T-helper 17 cell (primary cell): ENCODE data around the gene RHOF. TPM values are rescaled to one million over a fixed set of nuclear protein-coding genes. Genes with fewer than 3 reads are reported as not detected.

ENCODE experiments used
- ATAC-seq: fragments of 150-1000 bp; cut with Tn5 transposase; 2 replicates; pipeline ENCODE4 v1.10.0; 2021; ENCODE audit warnings: mild to moderate bottlenecking, moderate library complexity
- DNase-seq, 3 donors: peaks; one replicate each; pipeline versions ENCODE4 v3.0.0 to v3.0.0-alpha.2; 2020 to 2021
- H3K9me3 ChIP-seq: one replicate; pipeline ENCODE4 v1.7.0; 2013; ENCODE audit warnings: low read length, mild to moderate bottlenecking; ENCODE audit not compliant: control insufficient read depth, poor library complexity, severe bottlenecking
- H3K27ac Mint-ChIP-seq: one replicate; pipeline ENCODE4 v1.8.0; 2022; ENCODE audit warnings: mild to moderate bottlenecking, moderate library complexity, mixed read lengths
- H3K27me3 Mint-ChIP-seq: one replicate; pipeline ENCODE4 v1.8.0; 2022; ENCODE audit warnings: mixed read lengths
- H3K36me3 Mint-ChIP-seq: one replicate; pipeline ENCODE4 v1.8.0; 2022; ENCODE audit warnings: low read depth, mixed read lengths
- H3K4me1 Mint-ChIP-seq: one replicate; pipeline ENCODE4 v1.8.0; 2022; ENCODE audit warnings: mild to moderate bottlenecking, mixed read lengths
- H3K4me3 Mint-ChIP-seq: one replicate; pipeline ENCODE4 v1.8.0; 2022; ENCODE audit warnings: mild to moderate bottlenecking, moderate library complexity, mixed read lengths
- total RNA-seq, 4 donors: library from RNA in 2 of 4; stranded (reverse) in 2 of 4; gene quantifications; one replicate each; pipeline ENCODE4 v1.2.3 and lab custom pipeline; 2022 to 2026

RHOF gene
- total RNA-seq, 2 donors from 2014 or later, result 121 to 122 TPM

- Mint-ChIP-seq H3K36me3 (peaks cover 15% of the 10 kb centered on the region), H3K4me1 (peaks cover 53% of the 10 kb centered on the region)
These were observed 12.6 kb upstream of the RHOF start for GRCh38 chr12:121806009-121806545.

DNA sequence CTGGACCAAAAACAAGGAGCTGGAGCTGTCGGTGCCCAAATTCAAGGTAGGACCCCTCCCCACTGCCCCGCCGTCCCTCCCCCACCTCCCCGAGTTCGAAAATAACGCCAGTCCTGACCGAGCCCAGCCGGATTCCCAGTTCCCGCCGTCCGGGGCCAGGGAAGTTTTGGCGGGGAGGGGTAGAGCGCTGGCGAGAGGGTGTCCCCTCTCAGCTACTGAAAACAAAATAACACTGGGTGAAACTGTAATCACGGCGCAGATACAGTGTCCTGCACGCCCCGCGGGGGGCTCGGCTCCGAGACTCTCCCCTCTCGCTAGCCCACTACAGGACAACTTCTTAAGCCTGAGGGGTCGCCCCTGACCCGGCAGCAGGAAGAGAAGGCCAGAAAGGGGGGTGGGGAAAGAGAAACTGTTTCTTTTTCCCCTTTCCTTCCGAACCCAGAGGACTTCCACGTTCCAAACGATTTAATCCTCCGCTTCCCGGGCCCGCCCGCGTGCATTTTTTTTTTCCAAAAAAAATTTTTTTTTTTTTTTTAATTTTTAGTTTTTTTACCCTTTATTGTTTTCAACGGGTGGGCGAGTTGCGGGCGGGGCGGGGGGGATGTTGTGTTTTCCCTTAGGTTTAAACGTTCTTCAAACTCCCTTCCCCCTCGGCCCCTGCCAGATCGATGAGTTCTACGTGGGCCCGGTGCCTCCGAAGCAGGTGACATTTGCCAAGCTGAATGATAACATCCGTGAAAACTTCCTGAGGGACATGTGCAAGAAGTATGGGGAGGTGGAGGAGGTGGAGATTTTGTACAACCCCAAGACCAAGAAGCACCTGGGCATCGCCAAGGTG, 11.9 kb upstream of the RHOF start:
- peaks cover 49% of the 10 kb centered on the region for H3K4me1 Mint-ChIP-seq
- no peak for DNase-seq
- H3K4me3 Mint-ChIP-seq, result peak overlapping the region; percentile 97
- no peaks in the 10 kb centered on the region for H3K9me3 ChIP-seq
- peak overlapping the region; percentile 95 for H3K27ac Mint-ChIP-seq
- no peak for ATAC-seq
- no peaks in the 10 kb centered on the region for H3K27me3 Mint-ChIP-seq
- peaks cover 15% of the 10 kb centered on the region for H3K36me3 Mint-ChIP-seq

More at GRCh38 chr12:121806009-121806545, 12.6 kb upstream of the RHOF start:
- ATAC-seq (peak; percentile 29), DNase-seq (no peak)
- no peaks in the 10 kb centered on the region for H3K9me3 ChIP-seq
- peak overlapping the region; percentile 97 for H3K4me3 Mint-ChIP-seq
- no peaks in the 10 kb centered on the region for H3K27me3 Mint-ChIP-seq
- peak overlapping the region; percentile 95 for H3K27ac Mint-ChIP-seq

DNA sequence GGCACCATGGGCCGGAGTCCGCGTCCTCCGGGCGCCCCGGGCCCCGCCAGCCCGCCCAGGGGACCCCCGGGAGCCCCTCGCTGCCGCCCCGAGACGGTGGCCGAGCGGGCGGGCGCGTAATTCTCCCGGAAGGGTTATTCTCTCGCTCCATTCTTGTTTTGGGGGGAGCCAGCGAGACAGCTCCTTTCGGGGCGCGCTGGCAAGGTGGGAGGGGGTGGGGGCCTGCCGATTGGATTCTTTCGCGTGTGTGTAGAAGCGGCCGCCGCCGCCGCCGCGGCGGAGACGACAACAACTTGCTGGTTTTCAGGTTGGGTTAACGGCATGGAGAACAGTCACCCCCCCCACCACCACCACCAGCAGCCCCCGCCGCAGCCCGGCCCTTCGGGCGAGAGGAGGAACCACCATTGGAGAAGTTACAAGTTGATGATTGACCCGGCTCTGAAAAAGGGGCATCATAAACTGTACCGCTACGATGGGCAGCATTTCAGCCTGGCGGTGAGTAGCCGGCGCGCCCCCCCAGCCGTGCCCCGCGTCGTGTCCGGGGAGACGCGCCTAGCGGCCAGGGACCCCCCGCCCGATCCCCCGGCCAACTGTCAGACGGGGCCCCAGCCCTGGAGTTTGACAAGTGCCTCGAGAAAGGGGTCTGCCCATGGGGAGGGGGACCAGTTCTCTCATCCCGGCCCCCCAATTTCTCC, 11.1 kb upstream of the RHOF start:
- Mint-ChIP-seq H3K4me1 (peaks cover 46% of the 10 kb centered on the region), H3K27me3 (no peaks in the 10 kb centered on the region), H3K4me3 (peak overlapping the region; percentile 97), H3K27ac (peak overlapping the region; percentile 90), H3K36me3 (peaks cover 15% of the 10 kb centered on the region)
- peak; percentile 34 to 63 (median 42) for DNase-seq
- H3K9me3 ChIP-seq, result no peaks in the 10 kb centered on the region
- ATAC-seq, result peak; percentile 5

DNA sequence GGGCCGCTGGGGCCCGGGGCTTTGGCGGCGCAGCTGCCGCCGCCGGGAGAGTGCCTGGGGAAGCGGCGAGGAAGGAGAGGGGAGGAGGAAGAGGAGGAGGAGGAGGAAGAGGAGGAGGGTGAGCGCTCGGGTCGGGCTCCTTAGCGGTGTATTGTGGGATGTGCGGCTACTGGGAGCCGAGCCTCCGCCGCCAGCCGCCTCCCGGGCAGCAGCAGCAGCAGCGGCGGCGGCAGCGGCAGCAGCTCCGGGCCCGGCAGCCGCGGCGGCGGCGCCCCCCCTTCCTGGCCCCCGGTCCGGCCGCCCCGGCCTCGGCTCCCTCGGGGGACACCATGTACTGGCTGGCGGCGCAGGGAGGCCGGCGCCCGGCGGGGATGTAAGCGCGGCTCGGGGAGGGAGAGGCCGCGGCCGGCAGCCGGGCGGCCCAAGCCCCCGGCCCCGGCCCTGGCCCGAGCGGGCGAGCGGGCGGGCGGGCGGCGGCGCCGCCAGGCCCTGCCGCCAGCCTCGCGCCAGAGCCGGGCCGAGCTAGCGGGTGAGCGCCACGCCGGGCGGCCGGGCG, 10.5 kb upstream of the RHOF start, which contains the start of gene SETD1B:
Gene SETD1B, plus strand, starts transcription at position 149 of the 556 bp plus-strand sequence. CDS start 729 bp downstream, outside the sequence.
- H3K36me3 Mint-ChIP-seq, result peaks cover 15% of the 10 kb centered on the region
- H3K9me3 ChIP-seq, result no peaks in the 10 kb centered on the region
- peak within 1 kb of the TSS; percentile 99 for H3K4me3 Mint-ChIP-seq
- peaks cover 48% of the 10 kb centered on the region for H3K4me1 Mint-ChIP-seq
- no peaks in the 10 kb centered on the region for H3K27me3 Mint-ChIP-seq
- H3K27ac Mint-ChIP-seq, result peak within 1 kb of the TSS; percentile 99
- ATAC-seq (peak; percentile 8), DNase-seq (peak; percentile 33 to 43 (median 38))

GRCh38 chr12:121802843-121803698, 9.6 kb upstream of the RHOF start:
- no peaks in the 10 kb centered on the region for H3K27me3 Mint-ChIP-seq
- H3K9me3 ChIP-seq, result no peaks in the 10 kb centered on the region
- DNase-seq, result peak; percentile 74 to 78 (median 75)
- H3K4me1 Mint-ChIP-seq, result peaks cover 49% of the 10 kb centered on the region
- peaks cover 18% of the 10 kb centered on the region for H3K36me3 Mint-ChIP-seq
- peak overlapping the region; percentile 99 for H3K27ac Mint-ChIP-seq
- peak overlapping the region; percentile 99 for H3K4me3 Mint-ChIP-seq
- ATAC-seq, result peak; percentile 58

DNA sequence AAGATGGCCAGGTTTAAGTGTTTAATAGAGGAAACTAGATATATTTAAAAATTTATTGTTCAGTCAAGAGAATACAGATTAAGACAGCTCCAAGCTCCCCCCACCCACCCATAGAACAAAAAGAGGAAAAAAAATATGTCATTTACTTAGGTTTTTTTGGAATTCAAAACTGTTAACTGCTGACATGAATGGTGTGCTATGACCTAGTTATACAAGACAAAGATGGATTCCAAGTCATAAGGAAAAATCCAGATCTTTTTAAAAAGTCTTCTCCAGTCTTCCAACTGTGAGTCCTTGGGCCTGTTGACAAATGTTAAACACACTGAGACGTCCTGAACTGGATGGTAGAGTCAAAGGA, 9.0 kb upstream of the RHOF start:
- Mint-ChIP-seq H3K27ac (peak overlapping the region; percentile 99), H3K4me1 (peaks cover 52% of the 10 kb centered on the region), H3K27me3 (no peaks in the 10 kb centered on the region), H3K4me3 (peak overlapping the region; percentile 99), H3K36me3 (peaks cover 18% of the 10 kb centered on the region)
- no peak for ATAC-seq
- no peak for DNase-seq
- H3K9me3 ChIP-seq, result no peaks in the 10 kb centered on the region

DNA sequence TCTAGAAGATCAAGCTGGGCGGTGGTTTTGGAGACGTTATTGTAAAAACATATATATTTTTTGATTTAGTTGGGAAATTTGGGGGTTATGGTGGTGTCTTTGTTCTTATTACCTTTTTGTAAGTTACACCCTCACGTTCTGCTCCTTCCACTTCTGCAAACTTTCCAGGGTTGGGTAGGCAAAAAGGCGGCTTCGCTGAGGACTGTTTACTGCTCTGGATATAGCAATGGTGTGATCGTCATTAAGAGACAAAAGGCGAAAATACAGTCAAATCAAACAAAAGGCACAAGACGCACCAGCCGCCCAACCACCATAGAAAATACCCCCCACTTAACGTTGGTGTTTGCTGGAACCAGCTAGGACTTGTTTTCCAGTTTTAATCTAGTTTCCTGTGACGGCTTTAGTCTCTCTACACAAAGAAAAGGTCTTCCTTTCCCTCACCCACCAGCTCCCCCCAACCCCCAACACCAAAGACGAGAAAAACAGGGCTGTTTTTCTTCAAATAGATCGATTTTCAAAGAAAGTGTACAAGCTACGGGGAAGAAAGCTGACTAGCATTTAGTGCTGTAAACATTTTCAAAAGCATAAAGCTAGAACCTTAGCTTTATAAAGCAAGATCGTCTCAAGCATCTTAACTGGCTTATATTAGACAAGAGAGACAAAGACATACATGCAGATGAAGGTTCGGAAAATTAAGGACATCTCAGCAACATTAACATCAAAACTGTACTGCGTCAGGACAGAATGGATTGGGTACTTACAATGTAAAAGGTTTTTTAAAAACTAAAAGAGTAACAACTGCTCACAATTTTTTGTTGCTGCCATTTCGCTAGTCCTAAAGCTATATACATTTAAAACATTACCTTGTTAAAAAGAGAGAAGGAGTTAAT, 8.4 kb upstream of the RHOF start:
- peak overlapping the region; percentile 99 for H3K27ac Mint-ChIP-seq
- no peaks in the 10 kb centered on the region for H3K9me3 ChIP-seq
- H3K27me3 Mint-ChIP-seq, result no peaks in the 10 kb centered on the region
- peak overlapping the region; percentile 99 for H3K4me3 Mint-ChIP-seq
- peak; percentile 14 for ATAC-seq
- peaks cover 18% of the 10 kb centered on the region for H3K36me3 Mint-ChIP-seq
- H3K4me1 Mint-ChIP-seq, result peaks cover 51% of the 10 kb centered on the region
- peak in 1 of 3 donors; percentile 22 for DNase-seq

- H3K4me1 Mint-ChIP-seq, result peaks cover 43% of the 10 kb centered on the region
- H3K9me3 ChIP-seq, result no peaks in the 10 kb centered on the region
- no peaks in the 10 kb centered on the region for H3K27me3 Mint-ChIP-seq
- H3K36me3 Mint-ChIP-seq, result peaks cover 15% of the 10 kb centered on the region
- peak overlapping the region; percentile 99 for H3K27ac Mint-ChIP-seq
- peak overlapping the region; percentile 99 for H3K4me3 Mint-ChIP-seq
- DNase-seq (peak; percentile 58 to 60 (median 59)), ATAC-seq (peak; percentile 28)
These were observed 7.5 kb upstream of the RHOF start for GRCh38 chr12:121800694-121801594.

DNA sequence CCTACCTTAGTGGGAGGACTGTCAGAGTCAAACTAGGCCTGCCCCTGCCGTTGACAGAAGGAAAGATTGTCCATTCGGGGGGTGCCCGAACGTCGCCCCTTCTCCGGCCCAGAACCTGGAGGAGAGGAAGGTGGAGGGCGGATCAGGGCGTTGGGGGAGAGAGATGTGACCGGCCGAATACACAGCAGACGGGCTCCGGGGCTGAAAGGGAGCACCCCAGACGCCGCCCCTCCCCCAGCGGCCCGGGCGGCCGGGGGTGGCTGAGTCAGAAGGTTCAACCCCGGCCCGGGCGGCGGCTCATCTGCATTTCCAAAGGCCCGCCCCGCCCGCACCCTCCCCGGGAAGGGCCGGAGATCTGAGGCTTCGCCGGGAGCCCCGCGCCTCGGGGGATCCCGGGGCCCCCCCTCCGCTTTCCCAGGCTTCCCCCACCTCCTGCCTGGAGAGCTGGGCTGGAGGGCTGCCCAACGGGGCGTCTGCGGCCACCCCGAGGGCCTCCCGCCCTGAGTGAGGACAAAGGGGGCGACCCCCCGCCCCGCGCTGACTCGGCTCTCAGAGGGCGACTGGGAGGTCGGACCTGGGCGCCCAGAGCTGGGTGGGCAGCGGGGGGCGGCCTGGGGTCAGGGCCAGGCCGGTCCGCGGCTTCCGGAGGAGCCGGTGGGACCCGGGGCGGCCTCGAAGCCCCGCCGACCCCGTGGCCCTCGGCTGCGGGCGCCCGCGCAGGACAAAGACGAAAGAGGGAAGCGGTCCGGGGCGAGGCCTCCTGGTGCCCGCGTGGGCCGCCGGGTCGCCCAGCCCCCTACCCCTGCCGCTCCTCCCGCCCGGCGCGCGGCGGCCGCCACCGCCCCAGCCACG, 6.6 kb upstream of the RHOF start:
- no peaks in the 10 kb centered on the region for H3K27me3 Mint-ChIP-seq
- peaks cover 43% of the 10 kb centered on the region for H3K4me1 Mint-ChIP-seq
- H3K27ac Mint-ChIP-seq, result peak overlapping the region; percentile 99

DNA sequence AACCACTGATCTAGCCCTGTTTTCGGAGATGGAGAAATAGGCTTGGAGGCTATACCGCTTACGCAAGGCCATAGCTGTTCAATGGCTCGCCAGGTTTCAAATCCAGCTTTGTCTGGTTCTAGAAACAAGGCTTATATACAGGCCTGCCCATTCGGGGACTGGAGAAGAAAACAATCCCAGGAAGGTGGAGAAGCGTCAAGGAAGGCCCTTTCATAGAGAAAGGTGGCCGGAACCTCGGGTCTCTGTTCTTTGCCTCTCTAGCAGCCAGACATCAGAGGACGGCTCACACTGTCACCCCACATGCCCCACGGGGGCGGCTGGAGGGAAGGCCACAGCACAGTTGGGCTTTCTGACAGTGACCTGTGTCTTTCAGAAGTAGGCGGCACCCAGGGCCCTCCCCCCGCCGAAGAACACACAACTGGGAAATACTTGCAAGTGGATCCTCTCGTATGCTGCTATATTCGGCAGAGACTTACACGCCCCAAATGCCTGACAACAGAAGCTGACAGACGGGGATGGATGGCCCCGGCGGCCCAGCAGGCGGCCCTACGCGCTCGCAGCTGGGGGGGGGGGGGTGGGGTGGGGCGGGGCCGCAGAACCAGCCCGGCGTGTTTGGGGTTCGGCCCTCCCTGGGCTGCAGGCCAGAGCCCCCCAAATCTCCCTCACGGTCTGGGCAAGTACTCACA, 5.8 kb upstream of the RHOF start:
- Mint-ChIP-seq H3K27me3 (no peaks in the 10 kb centered on the region), H3K4me3 (peak overlapping the region; percentile 88), H3K27ac (peak overlapping the region; percentile 83), H3K4me1 (peaks cover 48% of the 10 kb centered on the region), H3K36me3 (peaks cover 13% of the 10 kb centered on the region)
- H3K9me3 ChIP-seq, result no peaks in the 10 kb centered on the region
- ATAC-seq (peak; percentile 20), DNase-seq (peak; percentile 36 to 41 (median 40))

More for the DNA sequence above, 6.6 kb upstream of the RHOF start:
- no peaks in the 10 kb centered on the region for H3K9me3 ChIP-seq
- peak overlapping the region; percentile 88 for H3K4me3 Mint-ChIP-seq
- ATAC-seq (peak; percentile 22), DNase-seq (peak; percentile 57 to 72 (median 69))
- peaks cover 15% of the 10 kb centered on the region for H3K36me3 Mint-ChIP-seq
